Medulla oblongata (tissue), 1 donor: Measurements from ENCODE around the gene ZSWIM8.

Experiments used
- DNase-seq: peaks from one replicate; pipeline ENCODE4 v3.0.0-alpha.2; 2015; ENCODE audit errors: extremely low spot score

Gene ZSWIM8

GRCh38 chr10:73841061-73841421, 55.6 kb downstream of the ZSWIM8 start:
- no peak for DNase-seq

DNA sequence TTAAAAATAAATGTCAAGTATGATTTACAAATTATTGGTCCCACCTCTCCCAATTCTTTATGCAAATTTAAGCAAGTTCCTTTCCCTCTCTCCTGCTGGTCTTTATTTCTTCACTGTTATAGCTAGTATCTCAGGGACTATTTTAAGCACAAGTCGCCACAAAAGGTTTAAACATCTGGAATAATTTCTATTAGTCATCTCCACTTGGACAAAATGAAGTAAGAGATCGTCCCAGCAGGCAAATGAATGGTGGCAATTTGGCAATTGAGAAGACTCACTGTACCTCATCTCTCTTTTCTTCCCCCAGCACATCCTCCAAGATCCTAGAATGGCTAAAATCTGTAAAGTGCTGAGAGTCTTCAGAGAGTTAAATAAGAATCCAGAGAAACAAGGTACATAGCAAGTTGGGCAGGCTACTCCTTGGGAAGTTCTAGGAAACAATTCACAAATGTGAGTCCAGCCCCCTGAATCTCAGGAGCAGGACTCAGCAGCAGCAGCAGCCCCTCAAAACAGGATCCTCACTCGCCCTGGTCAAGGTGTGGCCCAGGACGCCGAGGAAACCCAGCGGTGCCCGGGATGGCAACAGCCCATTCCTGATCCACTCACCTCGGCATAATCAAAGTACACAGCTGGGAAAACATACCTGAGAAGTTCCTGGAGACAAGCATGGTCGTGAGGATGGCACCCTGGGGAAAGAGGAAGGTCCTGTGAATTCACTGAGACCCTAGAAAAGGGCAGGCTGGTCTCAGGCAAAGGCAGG, 56.3 kb downstream of the ZSWIM8 start:
- DNase-seq, result no peak

- no peak for DNase-seq
Observed at GRCh38 chr10:73842349-73842748, 56.9 kb downstream of the ZSWIM8 start.

- no peak for DNase-seq
Observed at GRCh38 chr10:73843261-73843660, 57.9 kb downstream of the ZSWIM8 start.

GRCh38 chr10:73847031-73847430, 61.6 kb downstream of the ZSWIM8 start:
- DNase-seq, result no peak

DNA sequence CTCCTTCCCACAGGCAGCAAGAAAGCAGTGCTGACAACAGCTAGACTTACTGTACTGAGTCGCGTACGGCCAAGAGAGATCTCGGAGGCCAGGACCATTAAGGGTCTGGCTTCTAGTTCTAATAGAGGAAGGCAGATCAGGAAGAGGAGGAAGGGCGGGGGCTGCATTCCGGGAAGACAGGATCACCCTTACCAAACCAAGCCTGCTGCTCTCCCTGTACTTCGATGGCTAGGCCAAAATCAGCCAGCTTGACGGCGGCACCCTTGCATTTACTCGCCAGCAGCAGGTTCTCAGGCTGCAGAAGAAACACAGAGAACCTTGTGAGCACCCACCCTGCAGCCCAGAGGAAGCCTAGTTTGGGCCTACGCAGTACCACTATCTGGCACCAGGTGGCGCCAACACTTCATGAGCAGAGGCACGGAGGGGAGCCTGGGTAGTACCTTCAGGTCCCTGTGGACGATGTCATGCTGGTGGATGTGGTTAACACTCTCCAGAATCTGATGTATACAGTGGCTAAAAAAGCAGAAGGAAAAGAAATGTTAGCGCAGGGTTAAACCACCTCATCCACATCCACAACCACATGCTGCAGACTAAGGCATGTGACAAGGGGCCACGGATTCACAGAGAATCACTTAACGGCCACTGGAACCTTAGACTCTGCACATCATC, 63.5 kb downstream of the ZSWIM8 start:
- peak; percentile 90 for DNase-seq

- DNase-seq, result no peak
Observed at GRCh38 chr10:73850211-73850610, 64.8 kb downstream of the ZSWIM8 start.

- DNase-seq, result no peak
Observed at GRCh38 chr10:73850863-73851461, 65.6 kb downstream of the ZSWIM8 start.
